Measurements from ENCODE around the gene PLAAT1.
A peak's percentile ranks its signal among the peaks of the same experiment; 100 is the strongest.

The PLAAT1 gene

DNA sequence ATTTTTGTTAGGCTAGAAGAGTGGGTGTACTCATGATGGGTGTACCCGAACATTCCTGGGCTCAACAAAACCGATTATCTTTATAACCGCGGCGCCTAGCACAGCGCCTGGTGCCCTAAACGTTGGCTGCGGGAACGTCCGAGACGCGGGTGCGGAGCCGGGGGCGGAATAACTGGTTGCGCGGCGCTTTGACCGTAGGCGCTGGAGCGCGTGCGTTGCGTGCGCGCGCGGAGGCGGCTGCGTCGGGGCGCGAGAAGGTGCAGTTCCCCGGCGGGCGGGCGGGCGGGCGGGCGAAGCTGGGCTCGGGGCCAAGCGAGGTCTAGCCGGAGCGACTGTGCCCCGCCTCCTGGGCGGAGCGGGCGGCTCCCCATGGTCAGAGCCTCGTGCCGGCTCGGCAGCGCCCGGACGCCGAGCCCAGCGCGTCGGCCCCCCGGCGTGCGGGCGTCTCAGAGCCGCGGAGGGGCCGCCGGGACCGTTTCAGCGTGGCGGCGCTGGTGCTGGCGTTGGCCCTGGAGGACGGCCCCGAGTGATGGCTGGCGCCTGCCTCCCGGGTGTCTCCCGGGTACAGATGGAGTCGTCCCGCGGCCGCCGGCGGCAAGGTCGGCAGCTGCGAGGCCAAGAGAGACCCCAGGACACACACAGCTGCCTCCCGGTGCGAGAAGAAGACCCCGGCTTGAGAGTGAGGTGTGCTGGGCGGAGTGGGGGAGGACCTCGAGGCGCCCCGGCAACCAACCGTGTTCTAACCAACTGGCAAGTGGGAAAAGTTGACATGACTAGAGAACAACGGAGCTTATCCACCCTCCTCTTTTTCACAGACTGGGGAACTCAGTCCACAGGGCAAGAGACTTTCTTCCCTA is at the start of gene PLAAT1:
Gene PLAAT1 (plus strand): TSS at position 373 of the 857 bp plus-strand sequence. CDS start 14,429 bp downstream, outside the sequence.
- peak within 1 kb of the TSS; percentile 56 for H3K9ac ChIP-seq (ENCODE audit: low read length)
- H3K4me3 ChIP-seq (ENCODE audit: low read length): peak within 1 kb of the TSS; percentile 78
- H3K36me3 ChIP-seq (ENCODE audit: control insufficient read depth, insufficient read depth, low read length, severe bottlenecking): no peaks in the 10 kb centered on the region
- no peaks in the 10 kb centered on the region for H3K9me3 ChIP-seq (ENCODE audit: control insufficient read depth, low read length)
- peaks cover 8% of the 10 kb centered on the region for H3K27me3 ChIP-seq (replicated peaks; ENCODE audit: control insufficient read depth, insufficient read depth, low read length)
- H3K4me1 ChIP-seq (ENCODE audit: control insufficient read depth, insufficient read depth, low read length): peaks cover 13% of the 10 kb centered on the region
- DNase-seq (ENCODE audit: low read depth): peak; percentile 52

DNA sequence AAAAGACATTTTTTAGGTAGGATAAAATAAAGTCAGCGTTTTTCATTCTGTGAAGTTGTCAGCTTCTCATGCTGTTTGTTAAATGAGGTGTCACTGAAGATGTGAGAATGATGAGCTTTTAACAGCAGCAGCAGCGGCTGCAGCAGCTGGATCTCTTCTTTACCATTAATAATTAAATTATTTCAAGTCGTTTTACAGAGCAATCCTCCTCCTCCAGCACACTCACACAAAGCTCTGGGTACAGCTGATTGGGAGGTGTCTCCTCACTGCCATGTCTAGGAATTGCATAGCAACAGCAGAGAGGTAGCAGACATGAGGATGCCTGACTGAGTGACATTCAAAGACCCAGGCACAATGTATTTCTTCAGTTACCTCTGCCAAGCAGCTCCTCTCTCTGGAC is 46.7 kb upstream of the PLAAT1 start:
- Histone ChIP-seq H3K9me3 (ENCODE audit: control insufficient read depth, low read length) (no peaks in the 10 kb centered on the region), H3K4me1 (ENCODE audit: control insufficient read depth, insufficient read depth, low read length) (no peaks in the 10 kb centered on the region), H3K4me3 (ENCODE audit: low read length) (no peak overlapping the region), H3K27me3 (replicated peaks; ENCODE audit: control insufficient read depth, insufficient read depth, low read length) (peaks cover 7% of the 10 kb centered on the region), H3K36me3 (ENCODE audit: control insufficient read depth, insufficient read depth, low read length, severe bottlenecking) (no peaks in the 10 kb centered on the region), H3K9ac (ENCODE audit: low read length) (no peak overlapping the region)
- DNase-seq (ENCODE audit: low read depth): no peak

DNA sequence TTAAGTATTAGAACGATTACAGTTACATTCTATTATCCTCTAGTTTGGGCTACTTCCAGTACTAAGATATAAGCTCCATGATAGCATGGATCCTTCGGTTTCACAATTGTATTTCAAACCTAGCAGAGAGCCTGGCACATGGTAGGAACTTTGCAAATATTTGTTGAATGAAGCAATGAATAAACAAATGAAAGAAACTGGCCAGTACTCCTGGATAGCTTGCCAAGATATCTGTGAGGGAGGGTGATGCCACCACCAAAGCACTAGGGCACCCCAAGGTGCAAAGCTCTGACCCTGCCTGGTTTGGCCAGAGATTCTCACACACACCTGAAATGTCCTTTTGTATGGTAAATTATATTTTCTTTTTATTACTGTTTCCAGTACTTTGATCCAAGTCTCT is 44.3 kb upstream of the PLAAT1 start:
- Histone ChIP-seq H3K36me3 (ENCODE audit: control insufficient read depth, insufficient read depth, low read length, severe bottlenecking) (no peaks in the 10 kb centered on the region), H3K27me3 (replicated peaks; ENCODE audit: control insufficient read depth, insufficient read depth, low read length) (peaks cover 10% of the 10 kb centered on the region), H3K9ac (ENCODE audit: low read length) (no peak overlapping the region), H3K4me1 (ENCODE audit: control insufficient read depth, insufficient read depth, low read length) (no peaks in the 10 kb centered on the region), H3K9me3 (ENCODE audit: control insufficient read depth, low read length) (no peaks in the 10 kb centered on the region), H3K4me3 (ENCODE audit: low read length) (no peak overlapping the region)
- no peak for DNase-seq (ENCODE audit: low read depth)

DNA sequence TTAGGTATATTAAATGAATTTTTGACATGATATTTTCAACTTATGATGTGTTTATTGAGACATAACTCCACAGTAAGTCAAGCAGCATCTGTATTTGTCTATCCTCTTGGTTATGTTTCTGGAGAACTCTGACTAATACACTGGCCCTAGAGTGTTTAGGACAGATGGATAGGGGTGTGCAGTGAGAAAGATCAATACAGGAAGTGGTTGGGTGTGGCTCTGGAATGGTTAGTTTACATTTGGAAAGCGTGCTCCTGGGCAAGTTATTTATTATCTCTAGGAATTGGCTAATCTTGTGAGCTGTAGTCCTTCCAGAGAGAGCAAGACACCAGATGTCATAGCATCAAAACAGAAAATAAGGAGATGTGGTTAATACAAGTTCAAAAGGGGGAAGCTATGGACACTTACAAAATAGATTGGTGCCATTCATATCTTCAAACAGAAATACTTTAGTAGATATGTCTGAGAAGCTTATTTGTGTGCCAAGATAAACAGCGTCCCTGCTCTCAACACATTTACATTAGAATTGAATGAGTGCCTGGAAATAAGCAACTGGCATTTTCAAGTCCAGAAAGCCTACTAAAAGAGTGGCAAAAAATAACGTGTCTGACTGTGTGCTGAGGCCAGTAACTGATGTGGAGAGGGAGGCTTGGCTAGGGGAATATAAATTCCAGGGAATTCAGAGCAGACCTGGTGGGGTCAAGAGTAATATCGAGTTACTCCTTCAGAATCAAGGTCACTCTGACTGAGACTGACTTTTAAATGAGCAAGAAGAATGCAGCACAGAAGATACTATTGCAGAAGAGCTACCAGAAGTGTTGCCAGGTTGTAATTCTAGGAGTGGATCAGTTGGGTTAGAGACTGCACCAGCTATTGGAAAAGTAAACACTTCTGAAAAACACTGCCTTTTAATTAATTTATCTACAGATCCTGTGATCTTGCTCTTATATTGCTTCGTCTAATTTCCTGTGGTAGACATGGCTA is 33.4 kb upstream of the PLAAT1 start:
- no peaks in the 10 kb centered on the region for H3K9me3 ChIP-seq (ENCODE audit: control insufficient read depth, low read length)

DNA sequence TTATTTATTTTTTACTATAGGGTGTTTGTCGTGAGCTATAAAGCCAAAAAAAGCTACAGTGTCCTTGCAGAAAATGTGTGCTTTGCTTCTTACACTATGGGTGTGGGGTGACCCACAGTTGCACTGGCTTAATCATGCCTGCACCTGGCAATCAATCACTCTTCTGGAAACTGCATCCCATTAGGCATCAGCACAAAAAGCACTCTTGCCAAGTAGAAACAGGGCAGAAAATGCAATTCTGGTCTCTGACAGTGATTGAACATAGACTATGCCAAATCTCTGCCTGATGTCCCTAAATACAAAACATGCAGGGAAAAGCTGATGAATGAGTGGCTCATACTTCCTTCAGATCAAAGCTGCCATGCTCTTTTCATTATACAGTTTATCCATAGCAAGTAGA is 30.4 kb upstream of the PLAAT1 start:
- Histone ChIP-seq H3K9ac (ENCODE audit: low read length) (no peak overlapping the region), H3K9me3 (ENCODE audit: control insufficient read depth, low read length) (peaks cover 7% of the 10 kb centered on the region), H3K4me3 (ENCODE audit: low read length) (no peak overlapping the region), H3K4me1 (ENCODE audit: control insufficient read depth, insufficient read depth, low read length) (no peaks in the 10 kb centered on the region), H3K27me3 (replicated peaks; ENCODE audit: control insufficient read depth, insufficient read depth, low read length) (no peaks in the 10 kb centered on the region), H3K36me3 (ENCODE audit: control insufficient read depth, insufficient read depth, low read length, severe bottlenecking) (no peaks in the 10 kb centered on the region)
- no peak for DNase-seq (ENCODE audit: low read depth)

More for the DNA sequence above, 33.4 kb upstream of the PLAAT1 start:
- H3K4me1 ChIP-seq (ENCODE audit: control insufficient read depth, insufficient read depth, low read length): no peaks in the 10 kb centered on the region
- H3K27me3 ChIP-seq (replicated peaks; ENCODE audit: control insufficient read depth, insufficient read depth, low read length): no peaks in the 10 kb centered on the region
- H3K4me3 ChIP-seq (ENCODE audit: low read length): no peak overlapping the region
- no peaks in the 10 kb centered on the region for H3K36me3 ChIP-seq (ENCODE audit: control insufficient read depth, insufficient read depth, low read length, severe bottlenecking)
- DNase-seq (ENCODE audit: low read depth): no peak
- no peak overlapping the region for H3K9ac ChIP-seq (ENCODE audit: low read length)

DNA sequence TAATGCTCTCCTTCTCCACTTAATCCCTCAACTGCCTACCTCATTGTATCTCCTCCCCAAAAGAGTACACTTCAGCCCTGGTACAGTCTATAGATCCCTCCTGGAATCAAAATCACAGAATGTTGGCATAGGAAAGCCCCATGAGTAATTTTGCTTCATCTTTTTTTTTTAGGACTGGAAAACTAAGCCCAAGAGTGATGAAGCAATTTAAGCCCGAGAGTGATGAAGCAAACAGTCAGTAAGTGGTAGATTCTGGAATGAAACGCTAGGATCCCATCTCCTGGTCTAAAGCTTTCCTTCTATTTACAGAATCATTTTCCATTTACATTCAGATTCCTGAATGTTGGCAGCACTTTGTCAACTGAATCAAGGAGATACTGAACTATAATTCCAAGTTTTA is 29.8 kb upstream of the PLAAT1 start:
- Histone ChIP-seq H3K9ac (ENCODE audit: low read length) (no peak overlapping the region), H3K4me3 (ENCODE audit: low read length) (no peak overlapping the region)

DNA sequence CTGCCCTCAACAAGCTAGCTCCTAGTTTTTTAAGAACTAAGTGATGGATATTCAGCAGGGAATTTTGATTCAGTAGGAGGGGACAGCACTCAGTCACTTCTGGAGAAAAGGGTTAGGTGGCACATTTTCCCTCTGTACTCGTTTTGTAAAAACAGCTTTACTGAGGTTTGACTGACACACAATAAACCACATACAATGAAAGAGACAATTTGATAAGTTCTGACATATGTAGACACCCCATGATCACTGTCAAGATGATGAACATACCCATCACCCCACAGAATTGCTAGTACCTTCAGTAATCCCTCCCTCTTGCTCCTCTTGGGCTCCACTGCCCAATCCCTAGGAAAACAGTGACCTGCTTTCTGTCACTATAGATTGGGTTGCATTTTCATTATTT is 29.0 kb upstream of the PLAAT1 start:
- no peak overlapping the region for H3K9ac ChIP-seq (ENCODE audit: low read length)
- no peak overlapping the region for H3K4me3 ChIP-seq (ENCODE audit: low read length)
- H3K27me3 ChIP-seq (replicated peaks; ENCODE audit: control insufficient read depth, insufficient read depth, low read length): no peaks in the 10 kb centered on the region
- DNase-seq (ENCODE audit: low read depth): no peak
- peaks cover 7% of the 10 kb centered on the region for H3K9me3 ChIP-seq (ENCODE audit: control insufficient read depth, low read length)
- no peaks in the 10 kb centered on the region for H3K36me3 ChIP-seq (ENCODE audit: control insufficient read depth, insufficient read depth, low read length, severe bottlenecking)
- H3K4me1 ChIP-seq (ENCODE audit: control insufficient read depth, insufficient read depth, low read length): no peaks in the 10 kb centered on the region

More for the DNA sequence above, 29.8 kb upstream of the PLAAT1 start:
- no peaks in the 10 kb centered on the region for H3K27me3 ChIP-seq (replicated peaks; ENCODE audit: control insufficient read depth, insufficient read depth, low read length)
- no peaks in the 10 kb centered on the region for H3K4me1 ChIP-seq (ENCODE audit: control insufficient read depth, insufficient read depth, low read length)
- DNase-seq (ENCODE audit: low read depth): no peak
- no peaks in the 10 kb centered on the region for H3K36me3 ChIP-seq (ENCODE audit: control insufficient read depth, insufficient read depth, low read length, severe bottlenecking)
- H3K9me3 ChIP-seq (ENCODE audit: control insufficient read depth, low read length): peaks cover 7% of the 10 kb centered on the region

DNA sequence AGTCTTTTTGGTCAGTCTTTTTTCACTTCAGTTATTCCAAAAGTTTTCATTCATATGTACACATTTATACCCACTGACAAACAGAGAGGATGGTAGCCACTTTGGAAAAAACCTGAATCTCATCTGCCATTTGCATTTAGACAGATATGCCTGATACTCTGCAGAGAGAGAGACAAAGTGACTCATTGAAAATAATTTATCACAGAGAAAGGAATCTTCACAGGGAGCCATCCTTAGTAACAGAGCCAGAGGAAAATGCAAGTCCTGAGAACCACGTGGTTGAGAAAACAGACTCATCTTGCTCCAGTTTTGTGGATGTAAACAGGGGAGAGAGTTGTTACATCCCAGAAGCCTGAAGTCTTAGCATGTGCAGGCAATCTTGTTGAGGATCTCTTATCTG is 28.2 kb upstream of the PLAAT1 start:
- no peak for DNase-seq (ENCODE audit: low read depth)
- H3K4me1 ChIP-seq (ENCODE audit: control insufficient read depth, insufficient read depth, low read length): no peaks in the 10 kb centered on the region
- H3K9ac ChIP-seq (ENCODE audit: low read length): no peak overlapping the region
- peaks cover 7% of the 10 kb centered on the region for H3K9me3 ChIP-seq (ENCODE audit: control insufficient read depth, low read length)
- H3K4me3 ChIP-seq (ENCODE audit: low read length): no peak overlapping the region
- H3K27me3 ChIP-seq (replicated peaks; ENCODE audit: control insufficient read depth, insufficient read depth, low read length): no peaks in the 10 kb centered on the region
- no peaks in the 10 kb centered on the region for H3K36me3 ChIP-seq (ENCODE audit: control insufficient read depth, insufficient read depth, low read length, severe bottlenecking)

DNA sequence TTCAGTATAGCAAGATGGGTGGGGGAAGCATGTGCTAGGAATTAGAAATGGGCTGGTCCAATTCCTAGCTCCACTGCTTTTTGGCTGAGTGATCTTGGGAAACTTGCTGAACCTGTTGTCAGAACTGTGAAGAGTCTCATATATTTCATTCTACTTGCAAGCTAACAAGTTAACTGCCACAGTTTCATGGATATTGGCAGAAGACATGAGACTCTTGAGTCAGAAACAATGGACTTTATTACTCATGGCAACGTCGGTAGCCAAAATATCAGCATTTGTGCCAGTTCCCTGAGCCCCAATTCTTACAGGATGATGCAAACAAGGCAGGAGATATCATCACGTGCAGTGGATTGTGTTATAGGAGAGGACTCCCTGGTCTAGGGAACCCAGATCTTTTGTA is 26.6 kb upstream of the PLAAT1 start:
- no peak for DNase-seq (ENCODE audit: low read depth)
- no peak overlapping the region for H3K9ac ChIP-seq (ENCODE audit: low read length)
- H3K36me3 ChIP-seq (ENCODE audit: control insufficient read depth, insufficient read depth, low read length, severe bottlenecking): no peaks in the 10 kb centered on the region
- H3K4me1 ChIP-seq (ENCODE audit: control insufficient read depth, insufficient read depth, low read length): no peaks in the 10 kb centered on the region
- no peaks in the 10 kb centered on the region for H3K27me3 ChIP-seq (replicated peaks; ENCODE audit: control insufficient read depth, insufficient read depth, low read length)
- peaks cover 7% of the 10 kb centered on the region for H3K9me3 ChIP-seq (ENCODE audit: control insufficient read depth, low read length)
- H3K4me3 ChIP-seq (ENCODE audit: low read length): no peak overlapping the region

DNA sequence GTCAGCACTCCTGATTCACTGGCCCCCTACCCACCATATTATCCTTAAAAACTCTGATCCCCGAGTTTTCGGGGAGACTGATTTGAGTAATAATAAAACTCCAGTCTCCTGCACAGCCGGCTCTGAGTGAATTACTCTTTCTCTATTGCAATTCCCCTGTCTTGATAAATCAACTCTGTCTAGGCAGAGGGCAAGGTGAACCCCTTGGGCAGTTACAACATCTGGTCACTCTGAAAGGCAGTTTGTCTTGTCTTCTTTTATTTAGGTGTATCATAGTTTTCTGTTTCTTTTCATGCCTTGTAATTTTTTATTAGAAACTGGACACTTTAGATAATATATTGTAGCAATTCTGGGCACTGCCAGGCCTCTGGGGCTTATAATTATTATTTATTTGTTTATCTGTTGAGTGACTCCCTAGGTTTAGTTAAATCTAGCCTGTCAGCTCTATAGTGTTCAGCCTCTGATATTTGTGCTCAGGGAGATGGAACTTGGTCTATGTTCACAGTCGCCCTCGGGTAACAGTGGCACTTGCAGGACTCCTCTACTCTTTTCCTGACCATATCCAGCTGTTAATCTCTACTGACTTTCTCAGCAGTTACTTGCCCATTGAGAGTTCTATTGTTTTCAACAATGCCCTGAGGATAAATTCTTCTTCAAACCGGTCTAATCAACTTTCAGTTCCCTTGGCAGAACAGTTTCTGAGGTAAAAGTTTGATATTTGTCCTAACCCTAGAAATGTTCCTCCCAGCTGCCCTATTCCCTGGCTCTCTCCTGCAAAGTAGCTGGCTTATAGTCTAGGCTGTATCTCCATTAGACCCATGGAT is 15.5 kb upstream of the PLAAT1 start:
- no peaks in the 10 kb centered on the region for H3K4me1 ChIP-seq (ENCODE audit: control insufficient read depth, insufficient read depth, low read length)
- H3K9ac ChIP-seq (ENCODE audit: low read length): no peak overlapping the region
- DNase-seq (ENCODE audit: low read depth): no peak
- no peak overlapping the region for H3K4me3 ChIP-seq (ENCODE audit: low read length)
- no peaks in the 10 kb centered on the region for H3K9me3 ChIP-seq (ENCODE audit: control insufficient read depth, low read length)
- H3K27me3 ChIP-seq (replicated peaks; ENCODE audit: control insufficient read depth, insufficient read depth, low read length): peaks cover 3% of the 10 kb centered on the region
- no peaks in the 10 kb centered on the region for H3K36me3 ChIP-seq (ENCODE audit: control insufficient read depth, insufficient read depth, low read length, severe bottlenecking)

All from adipocyte (in vitro differentiated cells).